ENCODE data around the gene RB1.

DNA sequence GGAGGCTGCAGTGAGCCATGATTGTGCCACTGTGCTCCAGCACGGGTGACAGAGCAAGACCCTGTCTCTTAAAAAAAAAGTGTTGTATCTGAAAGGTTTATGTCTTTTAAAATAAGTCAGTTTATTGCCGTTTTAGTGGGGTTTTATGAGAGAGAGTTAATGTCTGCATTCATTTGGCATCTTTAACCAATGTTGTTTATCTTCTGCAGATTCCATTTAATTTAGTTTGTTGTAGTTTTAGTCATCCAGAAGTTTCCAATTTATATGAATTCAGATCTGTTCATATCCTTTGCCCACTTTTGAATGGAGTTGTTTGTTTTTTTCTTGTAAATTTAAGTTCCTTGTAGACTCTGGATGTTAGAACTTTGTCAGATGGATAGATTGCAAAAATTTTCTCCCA is 146.1 kb downstream of the RB1 start:
- TF ChIP-seq POLR2AphosphoS5 (IDR thresholded peaks at IDR 0.05; ENCODE audit: low read depth, low read length) (no peak), SPI1 (IDR thresholded peaks at IDR 0.05; ENCODE audit: low read depth, low read length) (no peak)
